ENCODE measurements around the gene NCKAP5. TPM values are rescaled to one million over a fixed set of nuclear protein-coding genes. Genes with fewer than 3 reads are reported as not detected.

The NCKAP5 gene
- total RNA-seq, 2 experiments from 2014 or later, result not detected

- ChIA-PET CTCF (no interaction called here), POLR2A (no interaction called here)
These were observed 69.3 kb downstream of the NCKAP5 start for GRCh38 chr2:133498662-133499585.

GRCh38 chr2:133497951-133498565, 70.2 kb downstream of the NCKAP5 start:
- CTCF ChIA-PET, result no interaction called here
- POLR2A ChIA-PET, result no interaction called here

GRCh38 chr2:133497270-133497893, 70.9 kb downstream of the NCKAP5 start:
- CTCF ChIA-PET, result no interaction called here

GRCh38 chr2:133496501-133497269, 71.6 kb downstream of the NCKAP5 start:
- POLR2A ChIA-PET, result no interaction called here
- CTCF ChIA-PET, result no interaction called here

More at GRCh38 chr2:133497270-133497893, 70.9 kb downstream of the NCKAP5 start:
- POLR2A ChIA-PET, result no interaction called here

GRCh38 chr2:133495226-133495625, 73.0 kb downstream of the NCKAP5 start:
- ChIA-PET CTCF (no interaction called here), POLR2A (no interaction called here)

- POLR2A ChIA-PET, result no interaction called here
- CTCF ChIA-PET, result no interaction called here
These were observed 75.4 kb downstream of the NCKAP5 start for GRCh38 chr2:133492719-133493380.

GRCh38 chr2:133490411-133490980, 77.8 kb downstream of the NCKAP5 start:
- POLR2A ChIA-PET, result no interaction called here
- CTCF ChIA-PET, result no interaction called here

- CTCF ChIA-PET, result no interaction called here
- POLR2A ChIA-PET, result no interaction called here
These were observed 78.4 kb downstream of the NCKAP5 start for GRCh38 chr2:133489641-133490410.

GRCh38 chr2:133489146-133489545, 79.1 kb downstream of the NCKAP5 start:
- POLR2A ChIA-PET, result no interaction called here
- CTCF ChIA-PET, result no interaction called here

- ChIA-PET CTCF (no interaction called here), POLR2A (no interaction called here)
These were observed 81.5 kb downstream of the NCKAP5 start for GRCh38 chr2:133486771-133487191.

GRCh38 chr2:133485868-133486267, 82.4 kb downstream of the NCKAP5 start:
- ChIA-PET POLR2A (no interaction called here), CTCF (no interaction called here)

GRCh38 chr2:133484784-133485183, 83.5 kb downstream of the NCKAP5 start:
- ChIA-PET POLR2A (no interaction called here), CTCF (no interaction called here)

GRCh38 chr2:133484106-133484505, 84.2 kb downstream of the NCKAP5 start:
- POLR2A ChIA-PET, result no interaction called here

GRCh38 chr2:133483181-133483580, 85.1 kb downstream of the NCKAP5 start:
- CTCF ChIA-PET, result no interaction called here

More at GRCh38 chr2:133484106-133484505, 84.2 kb downstream of the NCKAP5 start:
- CTCF ChIA-PET, result no interaction called here

GRCh38 chr2:133480707-133481429, 87.4 kb downstream of the NCKAP5 start:
- ChIA-PET POLR2A (no interaction called here), CTCF (no interaction called here)

More at GRCh38 chr2:133483181-133483580, 85.1 kb downstream of the NCKAP5 start:
- POLR2A ChIA-PET, result no interaction called here

- POLR2A ChIA-PET, result no interaction called here
- CTCF ChIA-PET, result no interaction called here
These were observed 90.7 kb downstream of the NCKAP5 start for GRCh38 chr2:133477616-133477990.

GRCh38 chr2:133476931-133477615, 91.2 kb downstream of the NCKAP5 start:
- CTCF ChIA-PET, result no interaction called here
- POLR2A ChIA-PET, result no interaction called here

- CTCF ChIA-PET, result no interaction called here
- POLR2A ChIA-PET, result no interaction called here
These were observed 92.0 kb downstream of the NCKAP5 start for GRCh38 chr2:133476286-133476685.
